Tibial nerve (tissue), 4 donors: ENCODE data around the gene NEDD4L.

Experiments
- CTCF ChIP-seq, 5 experiments: fragments of 200-600 bp in 3 of 5; fragments of 450-650 bp in 2 of 5; sonication (generic) in 3 of 5; IDR thresholded peaks; one replicate each; pipeline ENCODE4 v1.5.1; 2016 to 2019; ENCODE audit warnings: antibody characterized with exemption in 5 of 5, mild to moderate bottlenecking in 3 of 5, moderate library complexity in 2 of 5
- EP300 ChIP-seq, 2 donors: sonication (generic); formaldehyde crosslinking; IDR thresholded peaks; one replicate each; pipeline ENCODE4 v1.6.1; 2017; ENCODE audit warnings: antibody characterized with exemption in 2 of 2, mild to moderate bottlenecking in 1 of 2
- POLR2A ChIP-seq, 2 donors: fragments of 450-650 bp; IDR thresholded peaks; one replicate each; pipeline ENCODE4 v1.6.1; 2017; ENCODE audit warnings: antibody characterized with exemption in 2 of 2, mild to moderate bottlenecking in 2 of 2, moderate library complexity in 2 of 2

- TF ChIP-seq CTCF (IDR thresholded peaks at IDR 0.05) (no peak), POLR2A (IDR thresholded peaks at IDR 0.05) (no peak), EP300 (IDR thresholded peaks at IDR 0.05) (no peak)
These were observed 331.0 kb downstream of the NEDD4L start for GRCh38 chr18:58375051-58375450.
